WTC11 (cell line): Measurements from ENCODE around the gene NANOS1. TPM values are rescaled to one million over a fixed set of nuclear protein-coding genes. Genes with fewer than 3 reads are reported as not detected.

Source experiments
- ARID4B ChIP-seq: sonication (generic); formaldehyde crosslinking; IDR thresholded peaks from 2 replicates; pipeline ENCODE4 v1.8.0; 2023; ENCODE audit warnings: missing genetic modification reagents, mild to moderate bottlenecking, borderline replicate concordance
- CBFB ChIP-seq: sonication (generic); formaldehyde crosslinking; IDR thresholded peaks from 2 replicates; pipeline ENCODE4 v1.8.1; 2022; ENCODE audit warnings: mild to moderate bottlenecking, low read depth, missing genetic modification reagents
- CREB1 ChIP-seq: sonication (generic); formaldehyde crosslinking; IDR thresholded peaks from 2 replicates; pipeline ENCODE4 v1.8.0; 2023; ENCODE audit warnings: mild to moderate bottlenecking, missing genetic modification reagents
- ESRRA ChIP-seq: sonication (generic); formaldehyde crosslinking; IDR thresholded peaks from 2 replicates; pipeline ENCODE4 v1.8.1; 2022; ENCODE audit warnings: mild to moderate bottlenecking, missing genetic modification reagents, borderline replicate concordance
- JAZF1 ChIP-seq: fragments of 250-450 bp; sonication (Bioruptor Pico); IDR thresholded peaks from 2 replicates; pipeline ENCODE4 v1.9.0; 2021; ENCODE audit warnings: moderate library complexity, mild to moderate bottlenecking, inconsistent platforms
- MYBL2 ChIP-seq: sonication (generic); formaldehyde crosslinking; IDR thresholded peaks from 2 replicates; pipeline ENCODE4 v1.8.1; 2023; ENCODE audit warnings: mild to moderate bottlenecking, moderate library complexity, missing genetic modification reagents
- NFYB ChIP-seq: sonication (generic); formaldehyde crosslinking; conservative IDR thresholded peaks from 2 replicates; pipeline ENCODE4 v1.8.0; 2022; ENCODE audit warnings: low read depth, missing genetic modification reagents
- SMAD4 ChIP-seq: sonication (generic); formaldehyde crosslinking; IDR thresholded peaks from 2 replicates; pipeline ENCODE4 v1.8.0; 2022; ENCODE audit warnings: mild to moderate bottlenecking, missing genetic modification reagents
- SOX15 ChIP-seq: fragments of 250-450 bp; sonication (Bioruptor Pico); IDR thresholded peaks from 2 replicates; pipeline ENCODE4 v1.9.0; 2021; ENCODE audit warnings: mild to moderate bottlenecking
- STAT6 ChIP-seq: sonication (generic); formaldehyde crosslinking; conservative IDR thresholded peaks from 2 replicates; pipeline ENCODE4 v1.8.1; 2023; ENCODE audit warnings: mild to moderate bottlenecking, low read depth, missing genetic modification reagents, moderate library complexity
- TEAD4 ChIP-seq: sonication (generic); formaldehyde crosslinking; IDR thresholded peaks from 2 replicates; pipeline ENCODE4 v1.8.0; 2022; ENCODE audit warnings: mild to moderate bottlenecking, missing genetic modification reagents
- ZNF219 ChIP-seq: sonication (generic); formaldehyde crosslinking; IDR thresholded peaks from 2 replicates; pipeline ENCODE4 v1.8.0; 2023; ENCODE audit warnings: missing genetic modification reagents, mild to moderate bottlenecking, borderline replicate concordance
- ZNF423 ChIP-seq: fragments of 250-450 bp; sonication (Bioruptor Pico); IDR thresholded peaks from 2 replicates; pipeline ENCODE4 v2.1.2; 2022; ENCODE audit warnings: mild to moderate bottlenecking, moderate library complexity
- total RNA-seq: library from RNA; stranded (reverse); gene quantifications from 3 replicates; pipeline ENCODE4 v1.2.3, GENCODE V29; 2021
- TF ChIP-seq, protein P1 (sequence below): fragments of 200-600 bp; IDR thresholded peaks from 2 replicates; pipeline ENCODE4 v1.8.0; 2022; ENCODE audit warnings: antibody characterized with exemption
- TF ChIP-seq, protein P2 (sequence below): sonication (generic); formaldehyde crosslinking; IDR thresholded peaks from 2 replicates; pipeline ENCODE4 v1.8.1; 2023; ENCODE audit warnings: mild to moderate bottlenecking, missing genetic modification reagents
- TF ChIP-seq, protein P3 (sequence below): sonication (generic); formaldehyde crosslinking; IDR thresholded peaks from 2 replicates; pipeline ENCODE4 v1.8.1; 2023; ENCODE audit warnings: mild to moderate bottlenecking, missing genetic modification reagents, moderate library complexity
- TF ChIP-seq, protein P4 (sequence below): sonication (generic); formaldehyde crosslinking; IDR thresholded peaks from 2 replicates; pipeline ENCODE4 v1.8.0; 2023; ENCODE audit warnings: mild to moderate bottlenecking, missing genetic modification reagents
- TF ChIP-seq, protein P5 (sequence below): sonication (generic); formaldehyde crosslinking; IDR thresholded peaks from 2 replicates; pipeline ENCODE4 v1.8.1; 2022; ENCODE audit warnings: missing genetic modification reagents, borderline replicate concordance

NANOS1 gene
- total RNA-seq, 1 experiment from 2014 or later = 2.9 TPM

GRCh38 chr10:119080521-119081259 is 51.2 kb downstream of the NANOS1 start, which contains the start of gene EIF3A (continued):
- TF ChIP-seq ARID4B (CRISPR knock-in tag) (no peak; the same call in 1 of the 2 replicates), CREB1 (CRISPR knock-in tag) (no peak; the same call in 1 of the 2 replicates), JAZF1 (CRISPR knock-in tag) (no peak), SOX15 (CRISPR knock-in tag) (no peak), CBFB (CRISPR knock-in tag) (no peak), TEAD4 (CRISPR knock-in tag) (no peak), SMAD4 (CRISPR knock-in tag) (no peak), ZNF219 (CRISPR knock-in tag) (no peak), ZNF423 (CRISPR knock-in tag) (no peak), MYBL2 (CRISPR knock-in tag) (peak; percentile 78; the same call in 1 of the 2 replicates), NFYB (CRISPR knock-in tag) (0 out of 2 replicates have a peak, but pooled peaks have one; percentile 16), STAT6 (CRISPR knock-in tag) (no peak), ESRRA (CRISPR knock-in tag) (peak; percentile 64; the same call in 1 of the 2 replicates)
- TF ChIP-seq, protein P1, sequence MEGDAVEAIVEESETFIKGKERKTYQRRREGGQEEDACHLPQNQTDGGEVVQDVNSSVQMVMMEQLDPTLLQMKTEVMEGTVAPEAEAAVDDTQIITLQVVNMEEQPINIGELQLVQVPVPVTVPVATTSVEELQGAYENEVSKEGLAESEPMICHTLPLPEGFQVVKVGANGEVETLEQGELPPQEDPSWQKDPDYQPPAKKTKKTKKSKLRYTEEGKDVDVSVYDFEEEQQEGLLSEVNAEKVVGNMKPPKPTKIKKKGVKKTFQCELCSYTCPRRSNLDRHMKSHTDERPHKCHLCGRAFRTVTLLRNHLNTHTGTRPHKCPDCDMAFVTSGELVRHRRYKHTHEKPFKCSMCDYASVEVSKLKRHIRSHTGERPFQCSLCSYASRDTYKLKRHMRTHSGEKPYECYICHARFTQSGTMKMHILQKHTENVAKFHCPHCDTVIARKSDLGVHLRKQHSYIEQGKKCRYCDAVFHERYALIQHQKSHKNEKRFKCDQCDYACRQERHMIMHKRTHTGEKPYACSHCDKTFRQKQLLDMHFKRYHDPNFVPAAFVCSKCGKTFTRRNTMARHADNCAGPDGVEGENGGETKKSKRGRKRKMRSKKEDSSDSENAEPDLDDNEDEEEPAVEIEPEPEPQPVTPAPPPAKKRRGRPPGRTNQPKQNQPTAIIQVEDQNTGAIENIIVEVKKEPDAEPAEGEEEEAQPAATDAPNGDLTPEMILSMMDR = no peak
- TF ChIP-seq, protein P2, sequence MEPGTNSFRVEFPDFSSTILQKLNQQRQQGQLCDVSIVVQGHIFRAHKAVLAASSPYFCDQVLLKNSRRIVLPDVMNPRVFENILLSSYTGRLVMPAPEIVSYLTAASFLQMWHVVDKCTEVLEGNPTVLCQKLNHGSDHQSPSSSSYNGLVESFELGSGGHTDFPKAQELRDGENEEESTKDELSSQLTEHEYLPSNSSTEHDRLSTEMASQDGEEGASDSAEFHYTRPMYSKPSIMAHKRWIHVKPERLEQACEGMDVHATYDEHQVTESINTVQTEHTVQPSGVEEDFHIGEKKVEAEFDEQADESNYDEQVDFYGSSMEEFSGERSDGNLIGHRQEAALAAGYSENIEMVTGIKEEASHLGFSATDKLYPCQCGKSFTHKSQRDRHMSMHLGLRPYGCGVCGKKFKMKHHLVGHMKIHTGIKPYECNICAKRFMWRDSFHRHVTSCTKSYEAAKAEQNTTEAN = peak; percentile 56; the same call in 1 of the 2 replicates
- TF ChIP-seq, protein P3, sequence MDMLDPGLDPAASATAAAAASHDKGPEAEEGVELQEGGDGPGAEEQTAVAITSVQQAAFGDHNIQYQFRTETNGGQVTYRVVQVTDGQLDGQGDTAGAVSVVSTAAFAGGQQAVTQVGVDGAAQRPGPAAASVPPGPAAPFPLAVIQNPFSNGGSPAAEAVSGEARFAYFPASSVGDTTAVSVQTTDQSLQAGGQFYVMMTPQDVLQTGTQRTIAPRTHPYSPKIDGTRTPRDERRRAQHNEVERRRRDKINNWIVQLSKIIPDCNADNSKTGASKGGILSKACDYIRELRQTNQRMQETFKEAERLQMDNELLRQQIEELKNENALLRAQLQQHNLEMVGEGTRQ = peak; percentile 96
- TF ChIP-seq, protein P4, sequence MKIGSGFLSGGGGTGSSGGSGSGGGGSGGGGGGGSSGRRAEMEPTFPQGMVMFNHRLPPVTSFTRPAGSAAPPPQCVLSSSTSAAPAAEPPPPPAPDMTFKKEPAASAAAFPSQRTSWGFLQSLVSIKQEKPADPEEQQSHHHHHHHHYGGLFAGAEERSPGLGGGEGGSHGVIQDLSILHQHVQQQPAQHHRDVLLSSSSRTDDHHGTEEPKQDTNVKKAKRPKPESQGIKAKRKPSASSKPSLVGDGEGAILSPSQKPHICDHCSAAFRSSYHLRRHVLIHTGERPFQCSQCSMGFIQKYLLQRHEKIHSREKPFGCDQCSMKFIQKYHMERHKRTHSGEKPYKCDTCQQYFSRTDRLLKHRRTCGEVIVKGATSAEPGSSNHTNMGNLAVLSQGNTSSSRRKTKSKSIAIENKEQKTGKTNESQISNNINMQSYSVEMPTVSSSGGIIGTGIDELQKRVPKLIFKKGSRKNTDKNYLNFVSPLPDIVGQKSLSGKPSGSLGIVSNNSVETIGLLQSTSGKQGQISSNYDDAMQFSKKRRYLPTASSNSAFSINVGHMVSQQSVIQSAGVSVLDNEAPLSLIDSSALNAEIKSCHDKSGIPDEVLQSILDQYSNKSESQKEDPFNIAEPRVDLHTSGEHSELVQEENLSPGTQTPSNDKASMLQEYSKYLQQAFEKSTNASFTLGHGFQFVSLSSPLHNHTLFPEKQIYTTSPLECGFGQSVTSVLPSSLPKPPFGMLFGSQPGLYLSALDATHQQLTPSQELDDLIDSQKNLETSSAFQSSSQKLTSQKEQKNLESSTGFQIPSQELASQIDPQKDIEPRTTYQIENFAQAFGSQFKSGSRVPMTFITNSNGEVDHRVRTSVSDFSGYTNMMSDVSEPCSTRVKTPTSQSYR (CRISPR knock-in tag) = no peak
- TF ChIP-seq, protein P5, sequence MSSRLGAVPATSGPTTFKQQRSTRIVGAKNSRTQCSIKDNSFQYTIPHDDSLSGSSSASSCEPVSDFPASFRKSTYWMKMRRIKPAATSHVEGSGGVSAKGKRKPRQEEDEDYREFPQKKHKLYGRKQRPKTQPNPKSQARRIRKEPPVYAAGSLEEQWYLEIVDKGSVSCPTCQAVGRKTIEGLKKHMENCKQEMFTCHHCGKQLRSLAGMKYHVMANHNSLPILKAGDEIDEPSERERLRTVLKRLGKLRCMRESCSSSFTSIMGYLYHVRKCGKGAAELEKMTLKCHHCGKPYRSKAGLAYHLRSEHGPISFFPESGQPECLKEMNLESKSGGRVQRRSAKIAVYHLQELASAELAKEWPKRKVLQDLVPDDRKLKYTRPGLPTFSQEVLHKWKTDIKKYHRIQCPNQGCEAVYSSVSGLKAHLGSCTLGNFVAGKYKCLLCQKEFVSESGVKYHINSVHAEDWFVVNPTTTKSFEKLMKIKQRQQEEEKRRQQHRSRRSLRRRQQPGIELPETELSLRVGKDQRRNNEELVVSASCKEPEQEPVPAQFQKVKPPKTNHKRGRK (CRISPR knock-in tag) = no peak
